Measurements from ENCODE around the gene CSMD2. TPM values are rescaled to one million over a fixed set of nuclear protein-coding genes. Genes with fewer than 3 reads are reported as not detected.

CSMD2 gene
- total and polyA plus RNA-seq, 7 donors = 0.02 to 0.32 (median 0.10) TPM

DNA sequence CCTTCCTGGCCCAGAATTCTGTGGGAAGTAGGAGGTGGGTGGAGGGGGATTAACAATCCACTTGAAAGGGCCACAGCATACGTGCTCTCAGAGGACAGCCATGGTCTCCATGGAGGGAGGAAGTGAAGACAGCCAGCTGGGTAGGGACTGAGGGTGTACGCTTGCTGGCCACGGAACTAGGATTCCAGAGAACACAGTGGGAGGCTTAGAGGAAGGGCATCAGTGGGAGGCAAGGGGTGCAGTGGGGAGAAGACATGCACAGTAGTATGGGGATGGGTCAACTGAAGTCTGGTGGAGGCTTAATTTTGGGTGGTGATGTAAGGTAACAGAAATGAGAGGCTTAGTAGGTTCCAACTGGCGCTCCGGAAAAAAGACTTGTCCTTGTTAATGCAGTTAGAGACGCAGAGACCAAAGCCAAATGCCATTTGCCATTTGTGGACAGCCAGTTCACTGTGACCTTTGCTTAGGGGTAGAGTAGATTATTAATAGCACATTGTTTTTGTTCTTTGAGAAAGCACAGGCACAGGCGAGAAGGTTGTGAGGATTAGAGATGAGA, 589.6 kb downstream of the CSMD2 start:
- peak overlapping the region; percentile 33 for H3K27ac ChIP-seq
- no peaks in the 10 kb centered on the region for H3K9me3 ChIP-seq
- ATAC-seq = peak; percentile 51 to 90 (median 70)
- no peaks in the 10 kb centered on the region for H3K36me3 ChIP-seq (ENCODE audit: insufficient read depth in 1 of 2, low read depth in 1 of 2)
- 6 to 15% (median 12%) methylated on average over 7 of the region's 7 CpGs for WGBS, 3 donors
- H3K4me1 ChIP-seq = peaks cover 9% of the 10 kb centered on the region
- no peak overlapping the region for H3K4me3 ChIP-seq
- DNase-seq = no peak
- no peaks in the 10 kb centered on the region for H3K27me3 ChIP-seq (ENCODE audit: insufficient read depth in 3 of 3, low read length in 2 of 3)
- intact Hi-C loops (cut with DNase I) = no loop called here
- TF ChIP-seq, protein P1, sequence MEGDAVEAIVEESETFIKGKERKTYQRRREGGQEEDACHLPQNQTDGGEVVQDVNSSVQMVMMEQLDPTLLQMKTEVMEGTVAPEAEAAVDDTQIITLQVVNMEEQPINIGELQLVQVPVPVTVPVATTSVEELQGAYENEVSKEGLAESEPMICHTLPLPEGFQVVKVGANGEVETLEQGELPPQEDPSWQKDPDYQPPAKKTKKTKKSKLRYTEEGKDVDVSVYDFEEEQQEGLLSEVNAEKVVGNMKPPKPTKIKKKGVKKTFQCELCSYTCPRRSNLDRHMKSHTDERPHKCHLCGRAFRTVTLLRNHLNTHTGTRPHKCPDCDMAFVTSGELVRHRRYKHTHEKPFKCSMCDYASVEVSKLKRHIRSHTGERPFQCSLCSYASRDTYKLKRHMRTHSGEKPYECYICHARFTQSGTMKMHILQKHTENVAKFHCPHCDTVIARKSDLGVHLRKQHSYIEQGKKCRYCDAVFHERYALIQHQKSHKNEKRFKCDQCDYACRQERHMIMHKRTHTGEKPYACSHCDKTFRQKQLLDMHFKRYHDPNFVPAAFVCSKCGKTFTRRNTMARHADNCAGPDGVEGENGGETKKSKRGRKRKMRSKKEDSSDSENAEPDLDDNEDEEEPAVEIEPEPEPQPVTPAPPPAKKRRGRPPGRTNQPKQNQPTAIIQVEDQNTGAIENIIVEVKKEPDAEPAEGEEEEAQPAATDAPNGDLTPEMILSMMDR (IDR thresholded peaks at IDR 0.05) = no peak

DNA sequence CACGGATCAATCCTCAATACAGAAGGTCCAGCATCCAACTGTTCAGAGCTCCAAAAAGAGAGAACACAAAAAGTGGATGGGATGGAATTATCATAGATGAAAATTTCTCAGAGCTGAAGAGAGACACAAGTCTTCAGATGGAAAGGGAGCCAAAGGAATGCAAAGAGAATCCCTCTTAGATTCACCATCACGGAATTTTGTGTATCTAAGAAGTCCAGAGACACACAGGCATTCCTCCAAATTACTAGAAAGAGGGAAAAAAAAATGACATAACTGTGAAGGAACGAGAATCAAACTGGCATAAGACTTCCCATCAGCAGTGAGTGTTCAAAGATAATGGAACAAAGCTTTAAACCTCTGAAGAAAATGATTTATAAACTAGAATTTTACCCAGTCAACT, 591.4 kb downstream of the CSMD2 start:
- Histone ChIP-seq H3K36me3 (ENCODE audit: insufficient read depth in 1 of 2, low read depth in 1 of 2) (no peaks in the 10 kb centered on the region), H3K4me1 (peaks cover 9% of the 10 kb centered on the region), H3K4me3 (no peak overlapping the region), H3K27me3 (ENCODE audit: insufficient read depth in 3 of 3, low read length in 2 of 3) (no peaks in the 10 kb centered on the region), H3K27ac (no peak overlapping the region), H3K9me3 (no peaks in the 10 kb centered on the region)
- no peak for ATAC-seq
- 60 to 81% (median 66%) methylated on average over 3 of the region's 3 CpGs for WGBS, 3 donors
- TF ChIP-seq, protein P1 (IDR thresholded peaks at IDR 0.05) = no peak
- DNase-seq = no peak
- intact Hi-C loops (cut with DNase I) = no loop called here

DNA sequence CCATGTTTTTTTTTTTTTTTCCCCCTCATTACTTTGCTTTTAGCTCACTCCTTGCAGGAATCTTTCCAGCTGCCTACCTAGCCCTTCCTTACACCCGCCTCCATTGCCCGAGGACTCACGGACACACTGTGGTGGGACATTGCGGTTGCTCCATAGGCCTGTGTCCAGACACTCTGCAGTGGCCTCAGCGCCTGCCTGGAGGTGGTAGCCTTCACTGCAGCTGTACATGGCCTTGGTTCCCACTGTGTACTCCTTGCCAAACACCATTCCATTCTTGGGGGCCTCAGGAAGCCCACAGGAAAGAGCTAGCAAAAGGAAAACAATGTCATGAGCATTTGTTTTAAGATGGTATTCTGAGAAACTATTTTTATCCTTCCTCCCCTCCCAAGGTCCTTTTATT, 592.6 kb downstream of the CSMD2 start:
- intact Hi-C loops (cut with DNase I) = no loop called here
- DNase-seq = no peak
- Histone ChIP-seq H3K4me1 (peaks cover 9% of the 10 kb centered on the region), H3K4me3 (no peak overlapping the region), H3K9me3 (no peaks in the 10 kb centered on the region), H3K36me3 (ENCODE audit: insufficient read depth in 1 of 2, low read depth in 1 of 2) (no peaks in the 10 kb centered on the region), H3K27me3 (ENCODE audit: insufficient read depth in 3 of 3, low read length in 2 of 3) (no peaks in the 10 kb centered on the region), H3K27ac (no peak overlapping the region)
- ATAC-seq = no peak
- WGBS, 3 donors = 75 to 88% (median 79%) methylated on average over 5 of the region's 5 CpGs
- TF ChIP-seq, protein P1 (IDR thresholded peaks at IDR 0.05) = no peak

DNA sequence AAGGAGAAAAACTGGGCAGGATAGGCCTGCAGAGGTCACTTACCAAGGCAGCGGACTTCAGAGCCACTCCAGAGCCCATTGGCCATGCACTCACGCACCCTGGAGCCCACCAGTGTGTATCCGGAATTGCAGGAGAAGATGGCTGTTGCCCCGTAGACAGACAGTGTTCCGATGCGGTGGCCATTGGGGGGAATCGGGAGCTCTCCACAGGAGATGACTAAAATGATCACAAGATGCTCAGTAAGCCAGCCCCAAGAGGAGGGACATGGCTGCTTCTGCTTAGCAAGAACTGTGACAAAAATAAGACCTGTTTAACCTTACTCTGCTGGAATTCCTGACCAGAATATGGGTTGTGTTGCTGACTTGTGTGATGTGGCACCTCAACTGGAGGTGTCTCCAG, 595.7 kb downstream of the CSMD2 start:
- WGBS, 3 donors = 97% methylated on average over 7 of the region's 7 CpGs
- H3K9me3 ChIP-seq = no peaks in the 10 kb centered on the region
- no peaks in the 10 kb centered on the region for H3K27me3 ChIP-seq (ENCODE audit: insufficient read depth in 3 of 3, low read length in 2 of 3)
- no peak overlapping the region for H3K27ac ChIP-seq
- no peaks in the 10 kb centered on the region for H3K36me3 ChIP-seq (ENCODE audit: insufficient read depth in 1 of 2, low read depth in 1 of 2)
- TF ChIP-seq, protein P1 (IDR thresholded peaks at IDR 0.05) = no peak
- ATAC-seq (no peak), DNase-seq (no peak)
- H3K4me1 ChIP-seq = no peaks in the 10 kb centered on the region
- H3K4me3 ChIP-seq = no peak overlapping the region
- intact Hi-C loops (cut with DNase I) = no loop called here

DNA sequence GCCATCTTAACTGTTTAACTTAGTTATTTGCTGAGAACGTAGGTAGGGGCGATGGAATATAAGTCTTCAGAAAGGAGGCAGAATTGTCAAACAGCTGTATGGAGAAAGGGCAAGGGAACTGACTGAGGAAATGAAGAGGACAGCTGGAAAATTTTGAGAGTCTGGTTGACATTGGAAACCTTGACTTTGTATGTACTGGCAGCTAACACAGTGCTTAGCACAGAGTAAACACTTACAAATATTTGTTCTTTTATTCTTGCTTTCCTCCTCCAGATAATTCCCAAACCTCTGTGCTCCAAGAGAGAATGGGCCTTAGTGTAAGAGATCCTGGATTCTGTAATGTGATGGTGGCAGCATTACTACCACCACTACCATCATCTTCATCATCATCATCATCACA, 601.3 kb downstream of the CSMD2 start:
- no peak for ATAC-seq
- WGBS, 3 donors = 63 to 94% (median 86%) methylated on average over 2 of the region's 2 CpGs
- Histone ChIP-seq H3K4me1 (no peaks in the 10 kb centered on the region), H3K4me3 (no peak overlapping the region), H3K27ac (no peak overlapping the region), H3K36me3 (ENCODE audit: insufficient read depth in 1 of 2, low read depth in 1 of 2) (no peaks in the 10 kb centered on the region), H3K9me3 (no peaks in the 10 kb centered on the region), H3K27me3 (ENCODE audit: insufficient read depth in 3 of 3, low read length in 2 of 3) (no peaks in the 10 kb centered on the region)
- intact Hi-C loops (cut with DNase I) = loop anchor here in 1 of 2 donors (5.0 kb wide), 1 partner anchor 44 kb away; no protein-coding TSS in a partner anchor
- TF ChIP-seq, protein P1 (IDR thresholded peaks at IDR 0.05) = no peak
- DNase-seq = no peak

Data from psoas muscle (tissue), 8 donors.